DMS79 treated with DMSO at 0.1 percent for 48 hours (cell line): ENCODE data around the gene KREMEN2.

Source experiments
- DNase-seq: peaks from one replicate; lab custom pipeline; 2025; lab: John Stamatoyannopoulos, UW

KREMEN2 gene

DNA sequence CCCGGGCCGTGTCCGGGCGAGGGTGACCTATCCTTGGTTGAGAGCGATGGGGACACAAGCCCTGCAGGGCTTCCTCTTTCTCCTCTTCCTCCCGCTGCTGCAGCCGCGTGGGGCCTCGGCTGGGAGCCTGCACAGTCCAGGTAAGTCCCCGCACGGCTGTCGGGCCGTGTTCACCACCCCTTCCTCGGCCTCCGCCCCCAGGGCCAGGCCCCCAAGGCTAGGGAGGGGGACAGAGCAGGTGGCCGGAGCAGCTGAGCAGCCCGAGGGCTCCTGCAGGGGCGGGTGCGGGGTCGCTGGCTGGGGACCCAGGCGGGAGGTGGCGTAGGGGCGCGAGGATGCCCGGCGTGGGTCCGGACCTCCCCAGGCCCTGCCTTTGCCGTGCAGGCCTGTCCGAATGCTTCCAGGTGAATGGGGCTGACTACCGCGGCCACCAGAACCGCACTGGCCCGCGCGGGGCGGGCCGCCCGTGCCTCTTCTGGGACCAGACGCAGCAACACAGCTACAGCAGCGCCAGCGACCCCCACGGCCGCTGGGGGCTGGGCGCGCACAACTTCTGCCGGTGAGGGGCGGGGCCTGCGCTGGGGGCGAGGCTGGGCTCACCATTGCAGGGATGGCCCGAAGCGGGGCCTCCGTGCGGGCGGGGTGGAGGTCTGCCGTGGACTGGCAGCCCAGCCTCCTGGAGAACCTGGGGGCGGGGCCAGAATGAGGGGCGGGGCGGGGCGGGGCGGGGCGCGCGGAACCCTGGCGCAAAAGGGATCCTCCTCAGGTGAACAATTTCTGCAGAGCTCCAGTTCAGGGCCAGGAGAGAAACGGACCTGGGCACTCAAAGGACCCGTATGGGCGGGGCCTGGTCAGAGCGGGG, 631 bp downstream of the KREMEN2 start:
- peak; percentile 36 for DNase-seq

DNA sequence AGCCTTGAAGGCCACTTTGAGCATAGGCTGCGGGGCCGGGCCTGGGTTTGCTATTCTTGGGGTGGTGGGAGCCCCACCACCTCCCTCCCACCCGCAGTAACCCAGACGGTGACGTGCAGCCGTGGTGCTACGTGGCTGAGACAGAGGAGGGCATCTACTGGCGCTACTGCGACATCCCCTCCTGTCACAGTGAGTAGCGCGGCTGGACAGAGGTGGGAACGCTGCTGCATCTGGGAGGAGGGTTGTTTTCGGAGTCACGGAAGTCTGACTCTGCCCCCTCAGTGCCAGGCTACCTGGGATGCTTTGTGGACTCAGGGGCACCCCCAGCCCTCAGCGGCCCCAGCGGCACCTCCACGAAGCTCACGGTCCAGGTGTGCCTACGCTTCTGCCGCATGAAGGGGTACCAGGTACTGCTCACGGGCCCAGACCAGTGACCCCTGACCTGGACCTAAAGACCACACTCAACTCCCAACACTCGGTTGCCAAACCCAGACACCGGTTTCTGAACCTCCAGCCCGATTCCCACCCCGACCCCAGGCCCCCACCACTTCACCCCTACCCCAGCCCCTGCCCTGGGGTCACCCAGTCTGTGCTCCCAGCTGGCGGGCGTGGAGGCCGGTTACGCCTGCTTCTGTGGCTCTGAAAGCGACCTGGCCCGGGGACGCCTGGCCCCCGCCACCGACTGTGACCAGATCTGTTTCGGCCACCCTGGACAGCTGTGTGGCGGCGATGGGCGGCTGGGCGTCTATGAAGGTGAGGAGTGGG, 2.1 kb downstream of the KREMEN2 start:
- DNase-seq: no peak

DNA sequence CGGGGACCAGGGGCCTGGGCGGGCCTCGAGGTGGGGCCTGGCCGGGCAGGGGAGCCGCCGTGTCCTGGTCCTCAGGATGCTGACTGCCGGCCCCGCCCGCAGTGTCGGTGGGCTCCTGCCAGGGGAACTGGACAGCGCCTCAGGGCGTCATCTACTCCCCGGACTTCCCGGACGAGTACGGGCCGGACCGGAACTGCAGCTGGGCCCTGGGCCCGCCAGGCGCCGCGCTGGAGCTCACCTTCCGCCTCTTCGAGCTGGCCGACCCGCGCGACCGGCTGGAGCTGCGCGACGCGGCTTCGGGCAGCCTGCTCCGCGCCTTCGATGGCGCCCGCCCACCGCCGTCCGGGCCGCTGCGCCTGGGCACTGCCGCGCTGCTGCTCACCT, 2.7 kb downstream of the KREMEN2 start:
- DNase-seq: no peak

DNA sequence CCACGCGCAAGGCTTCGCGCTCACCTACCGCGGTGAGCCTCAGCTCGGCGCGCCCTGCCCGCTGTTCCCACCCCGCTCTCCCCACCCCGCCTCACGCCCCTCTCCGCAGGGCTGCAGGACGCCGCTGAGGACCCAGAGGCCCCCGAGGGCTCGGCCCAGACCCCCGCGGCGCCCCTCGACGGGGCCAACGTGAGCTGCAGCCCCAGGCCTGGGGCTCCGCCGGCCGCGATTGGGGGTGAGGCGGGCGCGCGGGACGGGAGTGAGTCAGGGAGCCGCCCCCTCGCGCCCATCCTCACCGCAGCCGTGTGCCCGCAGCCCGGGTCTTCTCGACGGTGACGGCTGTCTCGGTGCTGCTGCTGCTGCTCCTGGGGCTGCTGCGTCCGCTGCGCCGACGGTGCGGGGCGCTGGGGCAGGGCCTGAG, 3.1 kb downstream of the KREMEN2 start:
- no peak for DNase-seq

DNA sequence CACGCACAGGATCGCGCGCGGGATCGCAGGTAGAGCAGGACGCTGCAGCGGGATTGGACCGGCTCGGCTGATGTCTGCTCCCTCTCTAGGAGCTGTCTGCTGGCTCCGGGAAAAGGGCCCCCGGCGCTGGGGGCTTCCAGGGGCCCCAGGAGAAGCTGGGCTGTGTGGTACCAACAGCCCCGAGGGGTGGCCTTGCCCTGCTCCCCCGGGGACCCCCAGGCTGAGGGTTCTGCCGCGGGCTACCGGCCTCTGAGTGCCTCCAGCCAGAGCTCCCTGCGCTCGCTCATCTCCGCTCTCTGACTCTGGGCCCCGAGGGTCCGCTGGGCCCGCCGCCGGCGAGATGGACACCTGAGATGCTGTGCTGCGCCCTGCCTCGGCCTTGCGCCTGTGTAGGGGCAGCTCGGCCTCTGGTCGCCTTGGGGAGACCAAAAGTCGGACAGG, 3.7 kb downstream of the KREMEN2 start:
- no peak for DNase-seq

DNA sequence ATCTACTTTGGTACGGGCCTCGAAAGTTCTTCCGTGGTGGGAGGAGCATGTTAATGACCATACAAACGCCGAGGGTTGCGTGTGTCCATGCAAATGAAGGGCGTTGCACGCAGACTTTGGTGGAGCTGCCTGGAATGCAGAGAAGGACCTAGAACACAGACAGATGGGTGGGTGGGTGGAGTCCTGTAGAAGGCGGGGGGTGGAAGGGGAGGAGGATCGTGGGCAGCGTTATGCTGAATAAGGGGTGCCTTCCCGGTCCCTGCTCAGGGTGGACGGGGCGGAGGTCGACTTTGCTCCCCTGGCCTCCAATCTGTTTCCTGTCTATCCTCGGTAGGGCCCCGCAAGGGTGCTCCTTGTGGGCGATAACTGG, 4.3 kb downstream of the KREMEN2 start:
- DNase-seq: no peak

DNA sequence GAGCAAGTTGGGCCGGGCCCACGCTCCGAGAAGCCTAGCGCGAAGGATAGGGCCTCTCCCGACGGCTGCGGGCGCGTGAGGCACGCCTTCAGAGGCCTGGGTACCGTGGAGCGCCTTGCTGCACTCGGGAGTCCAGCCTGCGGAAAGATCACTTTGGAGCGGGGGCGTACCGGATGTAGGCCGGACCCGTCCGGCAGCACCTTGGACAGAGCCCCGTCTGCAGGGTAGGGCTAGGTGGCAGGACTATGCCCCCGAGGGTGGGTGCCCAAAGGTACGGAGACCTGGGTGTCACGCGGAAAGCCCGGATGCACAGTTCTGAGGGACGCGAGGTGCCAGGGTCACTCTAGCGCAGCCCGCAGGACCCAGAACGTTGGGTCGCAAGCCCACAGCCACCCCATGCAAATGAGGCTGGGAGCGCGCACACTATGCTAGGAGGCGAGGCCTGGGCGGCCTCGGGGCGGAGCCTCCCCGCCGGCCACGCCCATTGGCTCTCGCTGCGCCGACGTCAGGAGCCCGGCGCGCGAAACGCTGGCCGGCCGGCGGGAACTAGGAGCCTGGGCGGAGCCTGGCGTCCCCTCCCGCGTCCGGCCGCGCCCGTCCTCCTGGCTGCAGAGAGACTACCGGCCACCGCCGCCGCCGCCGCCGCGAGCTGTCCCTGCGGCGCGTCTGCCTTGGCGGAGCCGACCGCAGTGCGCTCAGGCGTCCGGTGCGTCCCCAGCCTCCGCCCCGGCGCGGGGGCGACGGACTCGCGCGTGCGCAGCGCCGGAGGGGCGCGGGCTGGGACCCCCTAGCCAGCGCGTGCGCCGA, 4.9 kb downstream of the KREMEN2 start, which contains the start of gene PAQR4:
Gene PAQR4 (plus strand): TSS at position 611 of the 807 bp plus-strand sequence. CDS start 327 bp downstream, outside the sequence.
- DNase-seq: peak; percentile 82

DNA sequence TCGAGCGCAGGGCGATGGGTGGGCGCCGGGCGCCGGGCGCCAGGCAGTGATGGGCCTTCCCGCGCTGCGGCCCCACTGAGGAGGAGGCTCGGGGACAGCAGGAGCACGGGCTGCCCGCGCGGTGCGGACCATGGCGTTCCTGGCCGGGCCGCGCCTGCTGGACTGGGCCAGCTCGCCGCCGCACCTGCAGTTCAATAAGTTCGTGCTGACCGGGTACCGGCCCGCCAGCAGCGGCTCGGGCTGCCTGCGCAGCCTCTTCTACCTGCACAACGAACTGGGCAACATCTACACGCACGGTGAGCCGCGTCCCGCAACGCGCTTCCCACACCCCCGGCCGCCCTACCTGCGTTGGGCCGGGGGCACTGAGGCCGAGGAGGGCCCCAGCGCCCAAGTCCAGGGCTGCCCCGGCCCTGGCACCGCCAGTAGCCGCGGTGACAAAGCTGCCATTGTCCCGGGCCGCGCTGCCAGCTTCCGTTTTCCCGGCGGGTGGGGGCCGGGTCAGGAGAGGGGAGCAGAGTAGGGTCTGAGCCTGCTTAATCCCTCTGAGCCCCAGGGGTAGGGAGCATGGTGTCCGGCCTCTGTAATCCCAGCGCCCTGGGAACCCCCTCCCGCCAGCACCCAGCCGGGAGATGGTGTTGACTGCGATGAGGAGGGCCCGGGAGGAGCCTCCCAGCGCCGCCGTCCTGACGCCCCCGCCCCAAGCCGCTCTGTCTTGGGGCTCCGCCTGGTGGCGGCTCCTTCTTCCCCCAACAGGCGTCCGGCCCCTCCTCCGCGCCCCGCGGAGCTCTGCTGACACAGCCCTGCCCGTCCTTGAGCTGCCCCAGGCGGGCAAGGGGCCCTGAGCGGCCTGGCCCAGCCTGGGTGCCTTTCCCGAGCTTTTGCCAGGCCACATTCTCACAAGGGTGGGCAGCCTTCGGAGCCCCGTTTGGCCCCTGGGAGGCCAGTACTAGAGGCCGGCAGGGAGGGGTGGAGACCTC, 5.8 kb downstream of the KREMEN2 start:
- DNase-seq: peak; percentile 20

DNA sequence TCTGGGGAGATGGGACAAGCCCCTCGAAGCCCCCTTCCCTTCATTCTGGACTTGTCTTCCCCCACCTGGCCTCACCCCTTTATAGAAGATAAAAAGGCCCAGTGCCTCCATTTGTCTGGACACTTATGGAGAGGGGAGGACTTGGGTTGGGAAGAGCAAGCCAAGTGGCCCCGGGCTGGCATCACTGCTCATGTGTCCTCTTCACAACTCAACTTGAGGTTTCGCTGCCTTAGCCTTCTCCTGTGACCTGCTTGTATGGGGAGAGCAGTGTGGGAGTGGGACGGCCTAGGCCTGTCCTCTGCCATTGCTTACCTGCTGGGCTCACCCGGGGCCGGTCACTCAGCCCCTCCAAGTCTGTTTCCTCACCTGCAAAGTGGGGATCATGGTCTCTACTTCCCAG, 6.5 kb downstream of the KREMEN2 start:
- DNase-seq: no peak

DNA sequence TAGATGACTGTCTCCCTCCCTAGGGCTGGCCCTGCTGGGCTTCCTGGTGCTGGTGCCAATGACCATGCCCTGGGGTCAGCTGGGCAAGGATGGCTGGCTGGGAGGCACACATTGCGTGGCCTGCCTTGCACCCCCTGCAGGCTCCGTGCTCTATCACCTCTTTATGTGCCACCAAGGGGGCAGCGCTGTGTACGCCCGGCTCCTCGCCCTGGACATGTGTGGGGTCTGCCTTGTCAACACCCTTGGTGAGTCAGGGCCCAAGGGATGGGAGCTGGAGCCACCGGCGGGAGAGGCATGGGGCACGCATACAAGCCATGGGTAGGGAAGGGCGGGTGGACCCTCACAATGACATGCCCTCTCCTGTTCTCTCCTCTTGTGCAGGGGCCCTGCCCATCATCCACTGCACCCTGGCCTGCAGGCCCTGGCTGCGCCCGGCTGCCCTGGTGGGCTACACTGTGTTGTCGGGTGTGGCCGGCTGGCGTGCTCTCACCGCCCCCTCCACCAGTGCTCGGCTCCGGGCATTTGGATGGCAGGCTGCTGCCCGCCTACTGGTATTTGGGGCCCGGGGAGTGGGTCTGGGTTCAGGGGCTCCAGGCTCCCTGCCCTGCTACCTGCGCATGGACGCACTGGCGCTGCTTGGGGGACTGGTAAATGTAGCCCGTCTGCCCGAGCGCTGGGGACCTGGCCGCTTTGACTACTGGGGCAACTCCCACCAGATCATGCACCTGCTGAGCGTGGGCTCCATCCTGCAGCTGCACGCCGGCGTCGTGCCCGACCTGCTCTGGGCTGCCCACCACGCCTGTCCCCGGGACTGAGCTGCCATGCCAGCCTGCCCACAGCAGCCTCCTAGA, 7.3 kb downstream of the KREMEN2 start:
- DNase-seq: no peak

DNA sequence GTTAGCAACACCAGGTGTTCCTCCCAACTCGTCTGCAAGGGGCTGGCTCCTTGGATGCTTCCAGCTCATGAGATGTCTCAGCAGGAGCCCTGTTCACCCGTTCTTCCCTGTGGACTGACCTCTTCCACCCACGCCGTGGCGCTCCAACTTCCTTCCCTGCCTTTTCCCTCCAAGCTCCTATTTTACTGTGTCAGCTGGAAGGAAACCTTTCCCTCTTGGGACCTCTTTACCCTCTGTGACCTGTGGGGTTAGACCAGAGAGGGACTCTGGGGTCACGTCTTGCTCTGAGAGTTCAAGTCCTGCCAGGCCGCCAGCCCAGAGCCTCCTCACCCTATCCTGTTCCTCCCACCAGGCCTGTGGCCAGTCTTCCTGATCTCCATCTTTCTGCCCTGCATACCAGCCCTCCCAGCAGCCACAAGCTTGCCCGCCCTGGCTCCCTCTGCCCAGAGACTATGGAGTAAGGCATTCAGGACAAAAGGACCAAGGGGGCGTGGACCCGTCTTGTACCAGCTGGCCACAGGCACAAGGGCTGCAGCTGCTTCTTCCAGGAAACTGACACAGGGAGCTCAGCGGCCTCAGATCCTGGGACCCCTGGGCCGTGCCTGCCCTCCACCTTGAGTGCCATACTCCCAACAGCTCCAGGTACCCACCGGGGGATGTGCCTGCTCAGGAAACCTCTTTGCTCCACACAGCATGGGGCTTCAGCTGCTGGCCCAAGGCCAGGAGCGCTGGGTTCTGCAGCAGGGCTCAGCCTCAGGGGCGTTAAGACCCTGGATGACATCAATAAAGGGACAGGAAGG, 8.1 kb downstream of the KREMEN2 start:
- DNase-seq: no peak

DNA sequence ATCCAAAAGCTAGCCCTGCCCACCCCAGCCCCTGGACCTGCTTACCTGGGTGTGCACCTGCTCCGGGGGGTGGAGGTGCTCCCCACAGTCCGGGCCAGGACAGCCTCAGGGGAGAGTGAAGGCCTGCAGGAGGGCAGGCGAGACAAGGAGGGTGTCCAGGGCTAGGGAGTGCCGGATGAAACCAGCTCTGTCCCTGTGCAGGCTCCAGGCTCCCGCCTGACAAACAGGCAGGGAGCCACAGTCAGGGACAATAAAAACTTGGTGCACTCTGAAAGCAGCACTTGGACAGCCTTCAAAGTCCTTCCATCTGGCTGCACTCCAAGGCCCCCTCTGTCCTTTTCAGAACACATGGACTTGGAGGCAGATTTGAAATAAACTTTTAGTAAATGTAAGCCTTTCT, 9.0 kb downstream of the KREMEN2 start:
- peak; percentile 60 for DNase-seq

DNA sequence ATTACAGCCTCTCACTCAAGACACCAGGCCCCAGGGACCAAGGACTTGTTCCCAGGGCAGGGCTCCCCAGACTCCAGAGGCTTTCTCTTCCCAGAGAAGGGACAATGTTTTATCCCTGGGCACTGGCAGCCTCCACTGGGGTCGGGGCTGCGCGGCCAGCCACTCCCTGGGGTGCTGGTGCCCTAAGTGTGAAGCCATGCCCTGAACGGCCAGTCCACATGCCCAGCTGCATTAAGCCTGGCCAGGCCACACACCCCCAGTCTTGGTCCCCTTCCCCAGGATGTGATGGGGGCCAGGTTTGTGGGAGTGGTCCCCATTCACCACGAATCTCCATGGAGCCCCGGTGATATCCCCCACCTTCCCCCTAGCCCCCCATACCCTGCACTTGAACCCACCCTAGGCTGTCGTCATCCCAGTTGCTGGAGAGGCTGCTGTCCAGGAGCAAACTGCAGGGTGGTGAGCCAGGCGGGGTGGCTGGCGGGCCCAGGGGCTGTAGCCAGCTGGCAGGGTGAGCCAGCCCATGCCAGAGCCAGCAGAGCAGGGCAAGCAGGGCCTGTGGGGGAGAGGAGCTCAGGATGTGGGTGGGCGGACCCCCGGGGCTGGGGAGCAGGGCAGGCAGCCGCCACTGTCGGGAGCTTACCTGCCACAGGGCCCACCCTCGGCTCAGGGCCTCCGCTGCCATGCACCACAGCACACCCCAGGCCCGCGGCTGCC, 9.7 kb downstream of the KREMEN2 start:
- no peak for DNase-seq

DNA sequence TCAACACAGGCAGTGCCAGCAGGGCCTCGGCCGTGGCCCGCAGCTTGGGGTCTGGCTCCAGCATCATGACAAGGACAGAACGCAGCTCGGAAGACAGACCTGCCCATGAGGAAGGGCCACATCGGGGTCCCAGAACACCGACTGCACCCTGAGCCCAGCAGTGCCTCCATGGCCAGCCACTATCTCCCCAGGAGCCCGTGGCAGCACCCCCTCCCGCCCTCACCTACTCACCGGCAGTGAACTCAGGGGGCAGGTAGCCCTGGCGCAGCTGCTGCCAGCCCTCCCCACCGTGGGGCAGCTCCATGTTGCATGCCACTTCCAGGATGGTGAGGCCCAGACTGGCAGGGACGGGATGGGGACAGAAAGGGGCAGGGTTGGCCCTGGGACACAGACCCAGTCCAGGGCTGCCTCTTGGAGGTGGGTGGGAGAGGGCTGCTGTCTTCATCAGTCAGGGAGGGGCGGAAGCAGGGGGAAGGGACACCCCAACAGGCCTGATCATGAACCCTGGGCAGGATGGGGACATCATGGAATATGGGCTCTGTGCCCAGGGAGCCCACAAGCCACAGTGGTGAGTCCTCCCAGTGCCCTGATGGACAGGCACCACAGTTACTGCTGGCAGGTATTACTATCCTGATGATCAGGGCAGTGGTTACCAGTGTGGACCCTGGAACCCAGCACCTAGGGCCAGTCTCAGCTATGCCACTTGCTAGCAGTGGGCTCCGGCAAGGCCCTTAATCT, 10.4 kb downstream of the KREMEN2 start:
- no peak for DNase-seq

DNA sequence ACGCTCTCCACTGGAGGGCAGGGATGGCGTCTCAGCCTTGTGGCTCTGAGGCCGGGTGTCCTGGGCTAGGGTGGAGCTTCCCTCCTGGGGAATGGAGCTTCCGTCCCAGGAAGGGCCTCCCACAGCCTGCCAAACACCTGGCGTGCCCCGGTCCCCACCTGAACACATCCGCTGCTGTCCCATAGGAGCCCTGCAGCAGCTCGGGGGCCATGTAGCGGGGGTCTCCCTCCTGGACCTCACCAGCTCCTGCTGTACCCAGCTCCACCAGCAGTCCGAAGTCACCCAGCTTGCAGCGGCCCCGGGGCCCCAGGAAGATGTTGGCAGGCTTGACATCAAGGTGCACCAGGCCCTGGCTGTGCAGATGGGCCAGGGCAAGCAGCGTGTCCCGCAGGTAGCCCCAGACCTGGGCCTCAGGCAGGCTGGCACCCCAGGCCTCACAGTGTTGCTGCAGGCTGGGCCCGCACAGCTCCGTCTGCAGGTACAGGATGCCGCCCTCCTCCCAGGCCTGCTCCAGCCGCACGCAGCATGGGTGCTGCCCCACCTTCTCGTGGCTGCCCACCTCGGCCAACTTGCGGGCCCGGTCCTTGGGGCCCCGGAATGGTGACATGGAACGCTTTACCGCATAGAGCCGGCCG, 11.2 kb downstream of the KREMEN2 start:
- DNase-seq: no peak

DNA sequence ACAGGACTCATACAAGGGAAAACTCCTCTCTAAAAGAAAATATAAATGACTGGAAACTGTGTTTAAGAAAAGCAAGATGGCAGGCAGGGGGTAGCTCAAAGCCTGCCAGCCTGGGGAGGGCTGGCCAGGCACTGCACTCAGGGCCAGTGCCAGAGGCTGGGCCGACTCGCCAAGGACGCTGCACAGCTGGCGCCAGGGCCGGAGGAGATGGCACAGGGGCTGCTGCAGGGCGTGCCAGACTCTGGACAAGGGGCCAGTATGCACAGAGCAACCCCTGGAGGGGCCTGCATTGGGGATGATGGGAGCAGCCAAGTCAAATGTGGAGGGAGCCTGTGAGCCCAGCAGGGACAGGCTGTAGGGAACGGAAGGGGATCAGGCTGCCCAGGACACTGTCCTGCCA, 12.1 kb downstream of the KREMEN2 start:
- no peak for DNase-seq

DNA sequence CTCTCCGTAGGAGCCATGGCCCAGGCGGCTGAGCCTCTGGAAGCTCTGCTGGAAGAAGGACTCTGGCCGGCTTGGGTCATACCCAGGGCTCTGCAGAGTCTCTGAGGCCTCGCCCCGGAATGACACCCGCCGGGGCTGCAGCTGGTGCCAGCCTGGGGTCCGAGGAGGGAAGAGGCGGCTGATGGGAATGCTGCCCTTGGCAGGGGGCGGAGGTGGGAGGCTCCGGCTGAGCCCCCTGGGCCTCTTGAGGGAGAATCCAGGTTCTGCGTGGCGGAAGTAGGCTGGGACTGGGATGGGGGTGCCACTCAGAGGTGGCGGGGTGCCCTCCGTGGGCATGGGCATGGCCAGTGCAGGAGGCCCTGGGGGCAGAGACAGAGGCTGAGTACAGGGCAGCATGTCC, 12.6 kb downstream of the KREMEN2 start:
- DNase-seq: no peak
